Inflammatory macrophage (primary cell): ENCODE results near the gene SPTBN4.
A peak's percentile ranks its signal among the peaks of the same experiment; 100 is the strongest.
"Not testable (repeated sequence)": the region's sequence is repeated elsewhere in the genome, so short reads cannot be mapped to it uniquely, and the experiment has no call there.

Experiments used
- DNase-seq, 2 donors: peaks; one replicate each; pipeline ENCODE4 v3.0.0-alpha.2; 2020 to 2022

Gene SPTBN4

DNA sequence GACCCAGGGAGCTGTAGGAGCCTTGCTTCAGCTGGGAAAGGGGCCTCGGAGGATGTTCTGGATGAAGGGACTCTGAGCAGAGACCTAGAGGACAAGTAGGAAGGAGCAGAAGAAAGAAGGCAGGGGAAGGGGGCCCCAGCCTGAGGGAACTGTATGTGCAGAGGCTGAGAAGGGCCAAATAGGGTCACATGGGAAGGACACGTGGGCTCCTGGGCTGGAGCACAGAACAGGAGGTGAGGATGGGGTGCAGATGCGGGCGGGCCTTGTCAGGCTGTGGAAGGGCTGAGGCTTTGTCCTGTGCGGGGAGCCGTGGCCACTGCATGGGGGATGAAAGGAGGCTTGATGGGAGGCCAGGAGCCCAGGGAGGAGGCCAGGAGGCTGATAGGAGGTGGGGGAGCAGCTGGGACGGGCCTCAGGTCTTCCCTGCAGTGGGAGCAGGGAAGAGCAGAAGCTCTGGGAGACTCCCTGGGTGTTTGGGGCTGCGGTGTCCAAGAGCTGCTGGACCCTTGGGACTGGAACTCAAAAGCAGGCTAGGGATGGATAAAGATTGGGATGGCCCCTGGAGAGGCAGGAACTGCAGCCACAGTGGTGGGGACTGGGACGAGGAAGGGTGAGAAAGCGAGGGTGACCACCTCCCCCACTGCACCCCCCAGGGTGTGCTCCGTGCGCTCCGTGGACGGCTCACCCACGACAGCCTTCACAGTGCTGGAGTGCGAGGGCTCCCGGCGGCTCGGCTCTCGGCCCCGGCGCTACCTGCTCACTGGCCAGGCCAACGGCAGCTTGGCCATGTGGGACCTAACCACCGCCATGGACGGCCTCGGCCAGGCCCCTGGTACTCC is 123.0 kb downstream of the SPTBN4 start:
- DNase-seq: no peak

DNA sequence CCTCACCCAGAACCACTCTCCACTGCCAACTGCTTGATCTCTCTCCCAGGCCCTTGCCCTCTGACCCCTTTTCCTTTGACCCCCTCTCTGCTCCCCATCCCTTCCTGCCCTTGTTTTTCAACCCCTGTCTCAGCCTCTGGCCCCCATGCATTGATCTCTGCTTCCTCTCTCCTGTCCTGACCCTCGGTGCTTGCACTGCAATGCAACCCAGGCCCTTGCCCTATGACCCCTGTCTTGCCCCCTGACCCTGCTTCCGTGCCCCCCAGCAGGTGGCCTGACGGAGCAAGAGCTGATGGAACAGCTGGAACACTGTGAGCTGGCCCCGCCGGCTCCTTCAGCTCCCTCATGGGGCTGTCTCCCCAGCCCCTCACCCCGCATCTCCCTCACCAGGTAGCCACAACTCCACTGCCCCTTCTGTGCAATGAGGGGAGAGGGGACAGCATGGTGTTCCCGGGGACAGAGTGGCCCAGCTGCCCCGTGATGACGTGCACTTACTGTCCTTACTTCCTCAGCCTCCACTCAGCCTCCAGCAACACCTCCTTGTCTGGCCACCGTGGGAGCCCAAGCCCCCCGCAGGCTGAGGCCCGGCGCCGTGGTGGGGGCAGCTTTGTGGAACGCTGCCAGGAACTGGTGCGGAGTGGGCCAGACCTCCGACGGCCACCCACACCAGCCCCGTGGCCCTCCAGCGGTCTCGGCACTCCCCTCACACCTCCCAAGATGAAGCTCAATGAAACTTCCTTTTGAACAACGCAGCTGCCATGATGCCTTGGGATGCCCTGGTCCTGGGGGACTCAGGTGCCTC is 123.9 kb downstream of the SPTBN4 start:
- no peak for DNase-seq

DNA sequence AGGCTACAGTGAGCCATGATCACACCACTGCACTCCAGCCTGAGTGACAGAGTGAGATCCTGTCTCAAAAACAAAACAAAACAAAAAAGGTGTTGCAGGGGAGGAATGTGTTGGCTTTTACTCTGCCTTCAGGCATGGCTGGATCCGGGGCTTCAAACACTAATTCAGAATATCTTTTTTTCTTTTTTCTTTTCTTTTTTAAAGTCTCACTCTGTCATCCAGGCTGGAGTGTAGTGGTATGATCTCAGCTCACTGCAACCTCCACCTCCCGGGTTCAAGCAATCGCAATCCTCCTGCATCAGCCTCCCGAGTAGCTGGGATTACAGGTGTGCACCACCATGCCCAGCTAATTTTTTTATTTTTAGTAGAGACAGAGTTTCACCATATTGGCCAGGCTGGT is 124.9 kb downstream of the SPTBN4 start:
- not testable (repeated sequence) for DNase-seq

DNA sequence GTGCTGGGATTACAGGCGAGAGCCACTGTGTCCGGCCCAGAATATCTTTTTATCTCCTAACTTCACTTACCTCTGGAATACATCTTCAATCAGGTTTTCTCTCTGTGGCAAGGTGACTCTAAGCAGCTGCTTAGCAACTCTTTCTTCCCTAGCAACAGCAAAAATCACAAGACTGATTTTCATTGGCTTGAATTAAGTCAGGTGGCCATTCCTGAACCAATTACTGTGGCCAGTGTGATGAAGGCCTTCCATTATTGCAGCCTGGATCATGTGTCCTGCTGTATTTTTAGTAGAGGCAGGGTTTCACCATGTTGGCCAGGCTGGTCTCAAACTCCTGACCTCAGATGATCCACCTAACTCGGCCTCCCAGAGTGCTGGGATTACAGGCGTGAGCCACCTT is 125.4 kb downstream of the SPTBN4 start:
- peak; percentile 81 to 85 for DNase-seq

DNA sequence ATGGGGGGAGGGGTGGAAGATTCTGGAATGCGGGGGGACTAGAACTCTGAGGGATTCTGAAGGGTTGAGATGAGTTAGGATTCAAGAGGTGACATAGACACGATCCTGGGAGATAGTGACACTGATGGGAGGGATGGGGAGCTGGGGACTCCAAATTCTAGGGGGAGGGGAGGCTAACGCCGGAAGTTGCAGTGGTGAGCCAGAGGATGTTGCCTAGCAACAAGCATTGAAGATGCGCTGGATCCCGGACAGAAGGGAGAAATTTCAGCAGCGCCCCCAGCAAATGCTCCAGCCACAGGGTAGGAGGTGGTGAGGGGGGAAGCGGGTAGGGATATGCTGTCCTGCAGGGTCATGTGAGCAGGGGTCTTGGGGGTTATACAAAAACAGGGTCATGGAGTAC is 127.5 kb downstream of the SPTBN4 start:
- no peak for DNase-seq

DNA sequence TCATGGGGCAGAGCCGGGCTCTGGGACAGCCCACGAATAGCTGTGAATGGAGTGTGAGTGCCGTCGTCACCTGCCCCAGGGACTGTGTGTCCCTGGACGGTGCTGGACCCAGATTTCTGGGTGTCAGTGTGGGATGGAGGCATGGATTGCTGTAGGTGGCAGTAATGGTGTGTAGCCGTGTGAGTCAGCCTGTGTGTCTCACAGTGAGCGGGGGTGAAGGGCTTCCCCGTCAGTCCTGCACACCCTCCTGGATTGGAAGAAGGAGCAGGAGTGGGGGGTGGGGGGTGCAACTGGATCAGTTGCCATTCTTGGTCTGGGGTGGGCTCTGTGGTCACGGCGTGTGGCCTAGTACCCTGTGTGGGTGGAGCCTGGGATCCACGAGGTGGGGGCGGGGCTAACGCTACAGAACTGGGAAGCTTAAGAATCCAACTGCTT is 127.9 kb downstream of the SPTBN4 start:
- DNase-seq: peak in 1 of 2 donors; percentile 70

DNA sequence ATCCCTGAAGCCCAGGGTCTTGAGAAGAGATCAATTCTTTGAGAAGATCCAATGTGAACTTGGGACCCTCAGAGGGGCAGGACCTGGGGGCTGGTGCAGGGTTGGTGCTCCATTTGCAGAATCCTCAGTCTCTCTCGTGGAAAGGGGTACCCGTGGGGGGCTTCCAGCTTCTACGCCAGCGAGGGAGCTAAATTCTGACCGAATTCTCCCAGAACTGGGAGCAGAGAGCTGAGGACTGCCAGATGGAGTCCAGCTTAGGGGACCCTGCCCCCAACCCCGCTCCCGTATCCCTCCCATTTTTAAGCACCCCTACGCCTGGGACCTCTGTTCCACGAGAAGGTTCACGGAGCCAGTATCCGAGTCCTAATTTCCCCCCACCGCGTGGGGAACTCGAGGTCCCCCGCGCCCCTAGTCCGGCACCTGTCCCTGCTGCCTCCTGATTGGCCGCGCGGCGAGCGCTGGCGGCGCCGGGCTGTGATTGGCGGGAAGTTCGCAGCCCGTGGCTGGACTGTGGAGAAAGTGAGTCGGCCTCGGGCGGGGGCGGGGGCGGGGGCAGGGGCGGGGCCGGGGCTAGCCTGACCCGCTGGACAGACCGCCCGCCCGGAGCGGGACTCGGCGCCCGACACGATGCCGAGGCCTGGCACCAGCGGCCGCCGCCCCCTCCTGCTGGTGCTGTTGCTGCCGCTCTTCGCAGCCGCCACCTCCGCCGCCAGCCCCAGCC is 130.0 kb downstream of the SPTBN4 start:
- peak; percentile 33 to 52 for DNase-seq

DNA sequence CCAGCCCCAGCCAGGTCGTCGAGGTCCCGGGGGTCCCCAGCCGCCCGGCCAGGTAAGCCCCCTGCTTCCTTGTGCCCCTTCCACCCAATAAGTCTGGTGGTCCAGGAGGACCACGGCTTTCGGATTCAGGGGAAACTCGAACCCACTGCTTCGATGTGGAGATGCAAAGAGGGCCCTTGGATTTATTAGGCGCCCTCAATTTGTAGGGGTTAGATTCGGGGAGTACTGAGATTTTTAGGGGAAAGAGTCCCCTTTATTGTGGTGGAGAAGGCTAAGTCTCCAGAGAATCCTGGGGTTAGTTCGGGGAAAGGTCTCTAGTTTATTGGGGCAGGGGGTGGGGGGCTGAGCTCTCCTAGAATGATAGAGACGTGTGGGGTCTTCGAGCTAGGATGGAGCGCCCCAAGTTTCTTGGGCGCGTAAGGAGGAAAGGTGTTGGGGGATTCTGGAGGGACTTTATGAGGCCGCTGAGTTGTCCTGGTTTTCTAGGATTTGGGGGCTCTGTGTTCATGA is 130.6 kb downstream of the SPTBN4 start:
- DNase-seq: no peak

DNA sequence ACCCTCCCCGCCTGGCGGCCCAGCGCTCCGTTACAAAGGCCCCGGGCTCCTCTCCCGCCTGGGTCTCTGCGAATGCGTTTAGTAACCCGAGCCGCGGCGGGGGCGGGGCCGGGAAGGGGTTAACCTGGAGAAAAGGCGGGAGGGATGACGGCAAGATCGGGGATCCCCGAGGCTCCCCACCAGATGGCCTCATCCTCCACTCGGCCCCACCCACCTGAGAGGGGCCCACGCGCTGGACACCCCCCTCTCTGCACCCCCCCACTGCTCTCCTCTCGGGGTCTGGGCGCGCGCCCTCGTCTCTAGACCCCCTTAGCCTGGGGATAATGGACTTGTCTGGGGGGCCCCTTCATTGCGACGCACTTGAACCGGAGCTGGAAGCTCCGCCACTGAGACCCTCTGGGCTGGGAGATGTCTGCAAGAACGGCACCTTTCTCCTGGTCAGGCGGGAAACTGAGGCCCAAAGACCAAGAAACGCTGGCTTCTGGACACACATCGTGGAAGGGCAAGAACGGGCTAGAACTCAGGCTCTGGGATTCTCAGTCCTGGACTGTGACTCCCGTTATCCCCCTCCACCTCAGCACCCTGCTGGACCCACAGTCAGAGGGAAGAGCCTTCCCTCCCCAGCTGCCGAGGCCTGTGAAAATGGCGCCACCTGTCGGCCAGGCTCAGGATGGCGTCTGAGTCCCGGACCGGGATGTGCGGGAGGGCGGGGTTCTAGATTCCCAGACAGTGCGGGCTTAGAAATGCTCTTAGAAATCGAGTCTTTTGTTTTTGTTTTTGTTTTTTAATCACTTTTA is 131.5 kb downstream of the SPTBN4 start:
- peak; percentile 85 to 88 for DNase-seq

DNA sequence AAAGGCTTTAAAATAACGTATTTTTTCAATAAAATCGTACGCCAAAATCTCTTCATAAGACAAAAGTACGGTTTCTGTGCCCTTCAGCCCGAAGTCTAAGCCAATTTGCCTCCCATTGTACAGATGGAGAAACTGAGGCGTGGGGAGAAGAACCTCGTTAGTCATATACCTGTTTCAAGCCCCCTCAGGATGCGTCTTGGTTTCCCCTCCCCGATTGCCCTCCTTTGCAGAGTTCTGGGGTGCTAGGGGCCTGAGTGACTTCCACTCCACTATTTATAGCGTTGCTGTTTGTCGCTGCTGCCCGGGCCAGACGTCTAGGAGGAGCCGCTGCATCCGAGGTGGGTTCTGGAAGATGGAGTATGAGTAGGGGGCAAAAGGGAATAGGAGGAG is 132.1 kb downstream of the SPTBN4 start:
- no peak for DNase-seq

DNA sequence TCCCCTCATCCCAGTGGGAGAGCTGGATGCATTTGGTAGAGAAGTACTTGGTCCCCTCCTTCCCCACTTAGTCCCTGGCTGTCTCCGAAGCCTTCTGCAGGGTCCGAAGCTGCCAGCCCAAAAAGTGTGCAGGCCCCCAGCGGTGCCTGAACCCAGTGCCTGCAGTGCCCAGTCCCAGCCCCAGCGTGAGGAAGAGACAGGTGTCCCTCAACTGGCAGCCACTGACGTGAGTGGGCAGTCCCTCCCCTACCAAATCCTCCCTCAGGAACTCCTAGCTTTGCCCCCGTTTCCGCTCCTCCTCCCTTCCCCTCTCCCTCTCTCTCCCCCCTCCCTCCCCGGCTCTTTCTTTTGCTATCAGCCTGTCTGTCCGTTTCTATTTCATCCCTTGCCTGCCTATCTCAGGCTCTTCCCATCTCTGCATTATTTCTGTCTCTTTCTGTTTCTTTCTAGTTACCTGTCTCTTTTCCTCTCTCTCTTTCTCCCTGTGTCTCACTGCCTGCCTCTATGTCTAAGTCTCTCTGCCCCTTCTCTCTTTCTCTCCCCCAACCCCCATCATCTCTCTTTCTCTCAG is 132.6 kb downstream of the SPTBN4 start:
- DNase-seq: no peak

DNA sequence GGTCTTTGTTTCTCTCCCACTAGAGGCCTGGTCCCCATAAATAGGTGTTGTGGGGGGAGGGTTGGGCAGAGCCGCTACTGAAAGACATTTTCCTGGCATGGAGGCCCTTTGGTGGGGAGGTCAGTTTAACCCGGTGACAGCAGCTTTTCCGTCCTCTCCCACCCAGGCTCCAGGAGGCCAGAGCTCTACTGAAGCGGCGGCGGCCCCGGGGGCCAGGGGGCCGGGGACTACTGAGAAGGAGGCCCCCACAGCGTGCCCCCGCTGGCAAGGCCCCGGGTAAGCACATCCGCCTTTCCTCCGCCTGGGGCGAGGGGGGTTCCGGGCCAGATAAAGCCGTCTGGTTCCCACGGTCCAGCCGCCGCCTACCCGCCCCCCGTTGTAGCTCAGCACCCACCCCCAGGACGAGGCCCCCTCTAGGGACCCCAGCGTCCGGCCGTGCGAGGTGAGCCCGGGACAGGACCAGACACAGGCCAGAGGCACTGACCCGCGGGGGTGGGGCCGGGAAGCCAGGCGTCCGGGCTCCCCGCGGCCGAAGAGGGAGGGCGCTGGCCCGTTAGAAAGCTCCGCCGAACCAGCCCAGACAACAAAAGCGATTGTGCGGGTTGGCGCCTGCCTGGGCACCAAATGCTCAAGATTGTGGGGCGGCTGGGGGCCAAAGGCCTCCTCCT is 133.2 kb downstream of the SPTBN4 start:
- DNase-seq: no peak

DNA sequence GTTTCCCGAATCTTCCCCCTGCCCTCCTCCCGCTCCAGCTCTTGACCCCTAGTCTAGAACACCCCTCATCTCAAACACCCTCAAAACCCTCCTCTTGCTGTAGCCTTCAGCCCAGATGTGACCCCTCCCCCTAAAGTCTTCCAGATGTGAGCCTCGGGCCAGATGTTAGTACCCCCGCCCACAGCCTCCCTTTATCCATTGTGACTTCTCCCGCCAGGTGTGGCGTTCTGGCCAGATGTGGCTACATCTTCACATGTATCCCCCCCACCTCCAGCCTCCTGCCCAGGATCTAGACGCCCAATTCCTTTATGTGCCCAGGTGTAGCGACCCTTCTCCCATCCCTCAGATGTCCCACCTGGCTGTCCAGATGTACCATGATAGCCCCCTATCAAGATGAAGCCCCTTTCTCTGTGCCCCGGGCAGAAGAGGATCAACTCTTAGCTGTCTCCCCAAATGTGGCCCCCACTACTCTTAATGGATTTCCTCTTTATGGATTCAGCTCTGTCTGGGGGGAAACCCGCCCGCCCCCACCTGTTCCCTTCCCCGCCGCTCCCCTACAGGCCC is 133.9 kb downstream of the SPTBN4 start:
- DNase-seq: no peak

DNA sequence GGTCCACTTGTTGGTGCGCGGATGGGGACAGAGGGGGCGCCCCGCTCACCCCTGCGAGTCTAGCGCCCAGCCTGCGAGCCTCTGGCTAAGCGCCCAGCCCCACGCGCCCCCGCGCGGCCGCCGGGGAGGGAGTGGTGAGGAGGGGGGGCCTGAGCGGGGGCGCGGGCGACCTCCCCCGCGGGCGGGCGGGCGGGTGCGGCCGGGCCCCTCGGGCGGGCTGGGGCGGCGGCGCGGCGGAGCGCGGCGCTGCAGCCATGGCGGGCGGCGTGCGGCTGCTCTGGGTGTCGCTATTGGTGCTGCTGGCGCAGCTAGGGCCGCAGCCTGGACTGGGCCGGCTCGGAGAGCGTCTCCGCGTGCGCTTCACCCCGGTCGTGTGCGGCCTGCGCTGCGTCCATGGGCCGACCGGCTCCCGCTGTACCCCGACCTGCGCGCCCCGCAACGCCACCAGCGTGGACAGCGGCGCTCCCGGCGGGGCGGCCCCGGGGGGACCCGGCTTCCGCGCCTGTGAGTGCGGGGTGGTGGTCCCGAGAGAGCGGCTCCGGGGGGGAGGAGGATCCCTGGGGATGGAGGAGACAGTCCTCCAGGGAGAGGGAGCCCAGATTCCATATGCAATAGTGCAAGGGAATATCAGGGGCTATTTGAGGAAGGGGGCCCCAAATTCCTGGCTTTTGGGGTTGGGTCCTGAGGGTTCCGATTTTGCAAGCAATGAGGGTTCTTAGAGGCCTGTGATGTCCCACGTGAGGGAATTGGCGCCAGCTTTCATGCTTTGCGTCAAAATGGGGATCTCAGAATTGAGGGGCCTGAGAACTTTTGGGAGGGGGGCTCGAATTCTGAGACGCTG is 134.6 kb downstream of the SPTBN4 start, which contains the start of gene LTBP4:
LTBP4 (plus strand) TSS at position 236 of the 841 bp plus-strand sequence; CDS start at position 255, 19 bp downstream.
- DNase-seq: peak in 1 of 2 donors; percentile 33

DNA sequence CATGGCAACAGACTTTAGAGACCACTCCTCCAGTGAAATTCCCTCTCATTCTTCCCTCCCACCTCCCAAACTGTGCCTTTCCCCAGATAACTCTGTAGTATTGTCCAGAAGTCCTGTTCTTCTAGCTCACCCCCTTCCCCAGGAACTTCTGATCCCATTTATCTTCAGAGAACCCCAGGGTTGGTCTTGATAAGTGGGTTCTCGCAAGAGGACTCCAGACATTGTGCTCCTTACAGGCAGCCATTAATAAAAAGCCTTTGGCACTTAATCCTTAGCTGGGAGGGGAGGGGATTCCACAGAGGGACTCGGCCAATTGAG is 136.2 kb downstream of the SPTBN4 start:
- no peak for DNase-seq

DNA sequence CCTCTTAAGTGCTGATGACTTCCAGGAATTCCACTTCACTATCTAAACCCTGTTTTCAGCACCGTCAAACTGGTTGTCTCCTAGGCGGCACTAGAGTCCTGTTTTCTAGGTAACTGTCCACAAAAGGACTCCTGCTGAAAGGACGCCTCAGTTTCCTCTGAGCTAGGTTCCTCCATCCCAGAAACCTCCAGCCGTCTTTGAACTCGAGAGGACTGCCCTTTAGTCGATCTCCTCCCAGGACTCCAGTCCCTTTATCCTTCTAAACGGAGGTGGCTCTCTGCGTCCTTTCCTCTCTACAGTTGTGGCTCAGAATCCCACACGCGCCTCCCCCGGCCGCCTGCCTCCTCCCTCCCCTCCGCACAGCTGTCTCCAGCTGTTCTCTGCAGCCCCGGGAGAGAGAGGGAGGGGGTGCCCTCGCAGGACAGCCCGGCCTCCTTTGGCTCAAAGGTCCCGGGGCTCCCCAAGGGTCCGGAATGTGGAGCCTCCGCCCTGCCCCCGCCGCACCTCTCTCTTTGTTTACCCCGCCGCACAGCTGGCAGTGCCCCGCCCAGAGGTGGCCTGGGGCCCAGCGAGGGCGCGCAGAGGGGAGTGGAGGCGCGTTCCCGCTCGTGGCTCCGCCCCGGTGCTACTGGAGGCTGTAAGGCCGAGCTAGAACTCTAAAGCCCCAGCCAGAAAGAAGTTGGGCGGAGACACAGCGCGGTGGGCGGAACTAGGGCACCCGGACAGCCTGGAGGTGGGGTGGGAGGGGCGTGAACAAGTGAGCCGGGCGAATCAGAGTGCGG is 136.8 kb downstream of the SPTBN4 start:
- DNase-seq: peak; percentile 94 to 95

DNA sequence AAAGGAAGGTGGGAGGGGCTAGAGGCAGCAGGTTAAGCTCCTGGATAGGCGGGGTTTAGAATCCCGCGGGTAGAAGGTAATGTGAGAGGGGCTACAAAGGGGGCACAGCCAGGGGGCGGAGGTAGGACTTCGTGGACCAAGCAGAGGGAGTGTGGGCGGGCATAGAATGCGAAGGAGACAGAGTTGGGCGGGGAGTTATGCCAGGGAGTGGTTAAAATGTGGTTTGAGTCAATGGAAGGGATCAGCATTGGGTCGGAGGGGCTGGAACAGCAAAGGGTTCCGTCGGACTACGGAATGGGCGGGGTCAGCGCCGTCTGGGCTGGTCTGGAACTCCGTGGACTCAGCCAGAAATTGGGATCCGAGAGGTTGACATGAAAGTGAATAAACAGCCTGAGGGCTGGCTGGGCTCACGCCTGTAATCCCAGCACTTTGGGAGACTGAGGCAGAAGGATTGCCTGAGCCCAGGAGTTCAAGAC is 137.4 kb downstream of the SPTBN4 start:
- DNase-seq: no peak

DNA sequence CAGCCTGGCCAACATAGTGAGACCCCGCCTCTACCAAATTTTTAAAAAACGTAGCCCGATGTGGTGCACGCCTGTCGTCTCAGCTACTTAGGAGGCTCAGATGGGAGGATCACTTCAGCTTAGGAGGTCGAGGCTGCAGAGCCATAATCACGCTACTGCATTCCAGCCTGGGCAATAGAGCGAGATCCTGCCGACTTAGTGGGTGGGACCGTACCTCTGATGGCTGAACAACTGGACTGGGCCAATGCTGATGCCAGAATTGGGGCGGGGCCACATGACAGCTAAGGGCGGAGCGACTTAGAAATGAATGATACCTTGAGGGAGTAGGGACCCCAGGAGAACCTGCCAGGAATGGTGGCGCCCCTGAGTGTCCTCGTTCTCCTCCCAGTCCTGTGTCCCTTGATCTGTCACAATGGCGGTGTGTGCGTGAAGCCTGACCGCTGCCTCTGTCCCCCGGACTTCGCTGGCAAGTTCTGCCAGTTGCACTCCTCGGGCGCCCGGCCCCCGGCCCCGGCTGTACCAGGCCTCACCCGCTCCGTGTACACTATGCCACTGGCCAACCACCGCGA is 137.9 kb downstream of the SPTBN4 start:
- DNase-seq: no peak
